Measurements from ENCODE around the gene ADAMTSL1. TPM values are rescaled to one million over a fixed set of nuclear protein-coding genes. Genes with fewer than 3 reads are reported as not detected.

ADAMTSL1 gene
- total RNA-seq, 1 experiment from 2014 or later, result 1.2 TPM

GRCh38 chr9:18743971-18744370 is 270.0 kb downstream of the ADAMTSL1 start:
- Mint-ChIP-seq H3K27me3 (ENCODE audit: low read depth) (no peaks in the 10 kb centered on the region), H3K4me3 (no peak overlapping the region), H3K36me3 (ENCODE audit: insufficient read depth in 1 of 3, low read depth in 3 of 3) (no peaks in the 10 kb centered on the region), H3K4me1 (peaks cover 9 to 10% of the 10 kb centered on the region in 2 experiments), H3K9me3 (no peaks in the 10 kb centered on the region), H3K27ac (no peak overlapping the region)
- Histone ChIP-seq H3K23ac (ENCODE audit: insufficient read length, low read depth, low read length) (no peak overlapping the region), H4K20me1 (ENCODE audit: control insufficient read depth, insufficient read depth, insufficient read length) (no peaks in the 10 kb centered on the region), H3K4ac (ENCODE audit: low read depth, low read length) (no peak overlapping the region), H2BK12ac (ENCODE audit: insufficient read length, low read depth, low read length) (no peak overlapping the region), H2AK5ac (ENCODE audit: insufficient read length, low read length) (no peak overlapping the region), H2AFZ (ENCODE audit: low read length) (no peak overlapping the region), H3K9me3 (ENCODE audit: control insufficient read depth, low read depth, low read length) (no peaks in the 10 kb centered on the region), H2BK15ac (ENCODE audit: low read depth, low read length) (no peak overlapping the region), H4K8ac (replicated peaks; ENCODE audit: insufficient read length, low read depth, low read length) (no peak overlapping the region), H3K79me2 (ENCODE audit: insufficient read depth, low read length) (no peaks in the 10 kb centered on the region), H2BK5ac (ENCODE audit: insufficient read length, low read length) (no peak overlapping the region), H3K27ac (ENCODE audit: insufficient read length, low read depth, low read length) (no peak overlapping the region), H2BK120ac (ENCODE audit: low read depth, low read length, poor library complexity, severe bottlenecking) (no peak overlapping the region), H3K14ac (ENCODE audit: insufficient read depth, low read length) (no peak overlapping the region), H2BK20ac (ENCODE audit: low read depth, low read length, poor library complexity, severe bottlenecking) (no peak overlapping the region), H4K91ac (ENCODE audit: insufficient read length, low read depth, low read length) (no peak overlapping the region), H3K9ac (ENCODE audit: extremely low read depth, insufficient read length, low read length) (no peak overlapping the region), H3K56ac (ENCODE audit: insufficient read length, low read depth, low read length) (no peak overlapping the region), H3K27me3 (ENCODE audit: insufficient read depth, low read length) (no peaks in the 10 kb centered on the region), H3T11ph (ENCODE audit: low read length) (no peak overlapping the region), H3K4me2 (ENCODE audit: insufficient read depth, insufficient read length, low read length) (no peak overlapping the region), H4K5ac (ENCODE audit: insufficient read length, low read depth, low read length) (no peak overlapping the region), H3K4me1 (ENCODE audit: insufficient read depth, low read length) (no peaks in the 10 kb centered on the region), H3K18ac (ENCODE audit: insufficient read length, low read depth, low read length) (no peak overlapping the region), H3K79me1 (ENCODE audit: insufficient read depth, low read depth, low read length, poor library complexity, severe bottlenecking) (no peaks in the 10 kb centered on the region), H3K23me2 (ENCODE audit: insufficient read length, low read depth, low read length, poor library complexity, severe bottlenecking) (no peaks in the 10 kb centered on the region)
- no peak for DNase-seq
- no CpG with 5 or more reads among the region's 2 CpGs for WGBS (ENCODE audit: extremely low coverage, insufficient read length, low lambda C conversion rate)
- TF ChIP-seq CTCF (conservative IDR thresholded peaks at IDR 0.05), result no peak

All from H9 (cell line).